ENCODE results near the gene LONP2. TPM values are rescaled to one million over a fixed set of nuclear protein-coding genes. Genes with fewer than 3 reads are reported as not detected.

Gene LONP2
- total and polyA plus RNA-seq, 2 of the 13 experiments (the other 11 are each of a cell fraction or from before 2014, with no cell fraction given), result 39.2 to 63.3 TPM

GRCh38 chr16:48244080-48244862 lies at the start of gene LONP2 (continued):
- peak; percentile 94 to 96 for TF ChIP-seq HMGXB4 (CRISPR knock-in tag; IDR thresholded peaks at IDR 0.05; ENCODE audit: borderline replicate concordance in 1 of 2, low read depth in 1 of 2)
- TF ChIP-seq ZNF709 (CRISPR knock-in tag; IDR thresholded peaks at IDR 0.05), result peak; percentile 96
- TF ChIP-seq STAT6 (CRISPR knock-in tag; IDR thresholded peaks at IDR 0.05; ENCODE audit: borderline replicate concordance), result no peak
- TF ChIP-seq ZEB1 (IDR thresholded peaks at IDR 0.05; ENCODE audit: insufficient replicate concordance, low read depth), result peak; percentile 71
- TF ChIP-seq ZNF605 (CRISPR knock-in tag; IDR thresholded peaks at IDR 0.05), result peak; percentile 93; the same call in 1 of the 2 replicates
- TF ChIP-seq ZNF276 (CRISPR knock-in tag; IDR thresholded peaks at IDR 0.05; ENCODE audit: low read depth), result 0 out of 2 replicates have a peak, but pooled peaks have one; percentile 53
- peak; percentile 58; the same call in 1 of the 2 replicates for TF ChIP-seq SSRP1 (CRISPR knock-in tag; IDR thresholded peaks at IDR 0.05)
- no peak for TF ChIP-seq ZNF713 (CRISPR knock-in tag; IDR thresholded peaks at IDR 0.05)
- peak; percentile 49; the same call in 1 of the 2 replicates for TF ChIP-seq ZNF547 (CRISPR knock-in tag; IDR thresholded peaks at IDR 0.05)
- no peak for TF ChIP-seq PRPF4 (IDR thresholded peaks at IDR 0.05; ENCODE audit: low read depth, low read length, poor library complexity, severe bottlenecking)
- TF ChIP-seq ZNF333 (CRISPR knock-in tag; IDR thresholded peaks at IDR 0.05; ENCODE audit: borderline replicate concordance), result peak; percentile 88; the same call in 1 of the 2 replicates
- peak; percentile 81; the same call in 1 of the 2 replicates for TF ChIP-seq ZNF747 (CRISPR knock-in tag; IDR thresholded peaks at IDR 0.05; ENCODE audit: borderline replicate concordance)
- no peak; the same call in 1 of the 2 replicates for TF ChIP-seq ZNF878 (CRISPR knock-in tag; IDR thresholded peaks at IDR 0.05)
- no peak for TF ChIP-seq HNF1B (CRISPR knock-in tag; IDR thresholded peaks at IDR 0.05)
- peak; percentile 95 for TF ChIP-seq FOXC1 (CRISPR knock-in tag; IDR thresholded peaks at IDR 0.05; ENCODE audit: borderline replicate concordance)
- peak; percentile 96 for TF ChIP-seq DMAP1 (CRISPR knock-in tag; IDR thresholded peaks at IDR 0.05)
- TF ChIP-seq MAFK (conservative IDR thresholded peaks at IDR 0.05 in 1 of 2, IDR thresholded peaks at IDR 0.05 in 1 of 2; ENCODE audit: low read length in 2 of 2), result 0 out of 4 replicates have a peak, but pooled peaks of 1 of the 2 experiments have one; percentile 6
- TF ChIP-seq ZFYVE20 (CRISPR knock-in tag; IDR thresholded peaks at IDR 0.05; ENCODE audit: borderline replicate concordance, low read depth), result peak; percentile 94; the same call in 1 of the 2 replicates
- peak; percentile 98; the same call in 1 of the 2 replicates for TF ChIP-seq CBX5 (CRISPR knock-in tag; IDR thresholded peaks at IDR 0.05; ENCODE audit: borderline replicate concordance)
